ENCODE data around the gene ST8SIA2. TPM values are rescaled to one million over a fixed set of nuclear protein-coding genes. Genes with fewer than 3 reads are reported as not detected.

Gene ST8SIA2
- total RNA-seq, 4 donors from 2014 or later: not detected

- H3K27ac ChIP-seq: no peak overlapping the region
- H3K4me3 ChIP-seq: no peak overlapping the region
- no peak for TF ChIP-seq POLR2A (IDR thresholded peaks at IDR 0.05)
- TF ChIP-seq CTCF (IDR thresholded peaks at IDR 0.05): no peak
- DNase-seq: no peak
- H3K36me3 ChIP-seq: no peaks in the 10 kb centered on the region
- no peaks in the 10 kb centered on the region for H3K9me3 ChIP-seq
- peaks cover 0 to 9% (median 0%) of the 10 kb centered on the region in 4 donors for H3K4me1 ChIP-seq
- no peaks in the 10 kb centered on the region for H3K27me3 ChIP-seq
Observed at GRCh38 chr15:92362001-92362350, 31.7 kb upstream of the ST8SIA2 start.

GRCh38 chr15:92365084-92365483 is 28.6 kb upstream of the ST8SIA2 start:
- Histone ChIP-seq H3K9me3 (no peaks in the 10 kb centered on the region), H3K27me3 (no peaks in the 10 kb centered on the region), H3K4me3 (no peak overlapping the region), H3K4me1 (peaks cover 0 to 9% (median 0%) of the 10 kb centered on the region in 4 donors), H3K27ac (no peak overlapping the region), H3K36me3 (no peaks in the 10 kb centered on the region)
- no peak for DNase-seq
- TF ChIP-seq POLR2A (IDR thresholded peaks at IDR 0.05): no peak
- no peak for TF ChIP-seq CTCF (IDR thresholded peaks at IDR 0.05)

GRCh38 chr15:92365906-92366305 is 27.8 kb upstream of the ST8SIA2 start:
- TF ChIP-seq POLR2A (IDR thresholded peaks at IDR 0.05) (no peak), CTCF (IDR thresholded peaks at IDR 0.05) (no peak)
- DNase-seq: no peak
- H3K36me3 ChIP-seq: no peaks in the 10 kb centered on the region
- H3K27me3 ChIP-seq: no peaks in the 10 kb centered on the region
- H3K9me3 ChIP-seq: no peaks in the 10 kb centered on the region
- H3K4me3 ChIP-seq: no peak overlapping the region
- peaks cover 0 to 9% (median 0%) of the 10 kb centered on the region in 4 donors for H3K4me1 ChIP-seq
- H3K27ac ChIP-seq: no peak overlapping the region

GRCh38 chr15:92366381-92366780 is 27.3 kb upstream of the ST8SIA2 start:
- peaks cover 0 to 9% (median 0%) of the 10 kb centered on the region in 4 donors for H3K4me1 ChIP-seq
- DNase-seq: no peak
- TF ChIP-seq CTCF (IDR thresholded peaks at IDR 0.05): no peak
- no peak overlapping the region for H3K4me3 ChIP-seq
- H3K27ac ChIP-seq: no peak overlapping the region
- H3K36me3 ChIP-seq: no peaks in the 10 kb centered on the region
- no peaks in the 10 kb centered on the region for H3K9me3 ChIP-seq
- H3K27me3 ChIP-seq: no peaks in the 10 kb centered on the region

- Histone ChIP-seq H3K4me1 (no peaks in the 10 kb centered on the region), H3K36me3 (no peaks in the 10 kb centered on the region), H3K27ac (no peak overlapping the region), H3K9me3 (no peaks in the 10 kb centered on the region), H3K27me3 (no peaks in the 10 kb centered on the region), H3K4me3 (no peak overlapping the region)
- TF ChIP-seq POLR2A (IDR thresholded peaks at IDR 0.05) (no peak), CTCF (IDR thresholded peaks at IDR 0.05) (no peak)
- no peak for DNase-seq
Observed at GRCh38 chr15:92375057-92375456, 18.6 kb upstream of the ST8SIA2 start.

GRCh38 chr15:92376109-92376508 is 17.6 kb upstream of the ST8SIA2 start:
- H3K4me3 ChIP-seq: no peak overlapping the region
- no peaks in the 10 kb centered on the region for H3K4me1 ChIP-seq
- no peaks in the 10 kb centered on the region for H3K9me3 ChIP-seq
- no peak for DNase-seq
- H3K36me3 ChIP-seq: no peaks in the 10 kb centered on the region
- no peak overlapping the region for H3K27ac ChIP-seq
- no peak for TF ChIP-seq POLR2A (IDR thresholded peaks at IDR 0.05)
- TF ChIP-seq CTCF (IDR thresholded peaks at IDR 0.05): no peak
- H3K27me3 ChIP-seq: no peaks in the 10 kb centered on the region

Data from Peyer's patch (tissue), 4 donors.